Chondrocyte (in vitro differentiated cells): Measurements from ENCODE around the gene FBXO42. TPM values are rescaled to one million over a fixed set of nuclear protein-coding genes. Genes with fewer than 3 reads are reported as not detected.

ENCODE experiments used
- DNase-seq: peaks from one replicate; pipeline ENCODE4 v3.0.0; 2021; ENCODE audit warnings: mixed read lengths, low spot score
- H3K27ac Mint-ChIP-seq: one replicate; pipeline ENCODE4 v1.8.0; 2021; ENCODE audit warnings: mild to moderate bottlenecking, moderate library complexity, mixed read lengths; ENCODE audit not compliant: unreplicated experiment
- H3K27me3 Mint-ChIP-seq: 2 replicates; pipeline ENCODE4 v1.8.0; 2021; ENCODE audit warnings: low read depth, mixed read lengths
- H3K36me3 Mint-ChIP-seq: 2 replicates; pipeline ENCODE4 v1.8.0; 2021; ENCODE audit warnings: low read depth, mixed read lengths
- H3K4me1 Mint-ChIP-seq: 2 replicates; pipeline ENCODE4 v1.8.0; 2021; ENCODE audit warnings: low read depth, mild to moderate bottlenecking, mixed read lengths
- H3K4me3 Mint-ChIP-seq: one replicate; pipeline ENCODE4 v1.8.0; 2021; ENCODE audit warnings: mild to moderate bottlenecking, moderate library complexity, mixed read lengths; ENCODE audit not compliant: unreplicated experiment
- H3K9me3 Mint-ChIP-seq: 2 replicates; pipeline ENCODE4 v1.8.0; 2021; ENCODE audit warnings: low read depth, mixed read lengths
- total RNA-seq: library from RNA; stranded (reverse); gene quantifications from 3 replicates; pipeline ENCODE4 v1.2.1, GENCODE V29; 2021
- TF ChIP-seq, protein P1 (sequence below): fragments of 200-600 bp; sonication (generic); IDR thresholded peaks from 2 replicates; pipeline ENCODE4 v1.5.0; 2021; ENCODE audit warnings: antibody characterized with exemption, mild to moderate bottlenecking, moderate library complexity

Gene FBXO42
- total RNA-seq, 1 donor from 2014 or later: 20.9 TPM

DNA sequence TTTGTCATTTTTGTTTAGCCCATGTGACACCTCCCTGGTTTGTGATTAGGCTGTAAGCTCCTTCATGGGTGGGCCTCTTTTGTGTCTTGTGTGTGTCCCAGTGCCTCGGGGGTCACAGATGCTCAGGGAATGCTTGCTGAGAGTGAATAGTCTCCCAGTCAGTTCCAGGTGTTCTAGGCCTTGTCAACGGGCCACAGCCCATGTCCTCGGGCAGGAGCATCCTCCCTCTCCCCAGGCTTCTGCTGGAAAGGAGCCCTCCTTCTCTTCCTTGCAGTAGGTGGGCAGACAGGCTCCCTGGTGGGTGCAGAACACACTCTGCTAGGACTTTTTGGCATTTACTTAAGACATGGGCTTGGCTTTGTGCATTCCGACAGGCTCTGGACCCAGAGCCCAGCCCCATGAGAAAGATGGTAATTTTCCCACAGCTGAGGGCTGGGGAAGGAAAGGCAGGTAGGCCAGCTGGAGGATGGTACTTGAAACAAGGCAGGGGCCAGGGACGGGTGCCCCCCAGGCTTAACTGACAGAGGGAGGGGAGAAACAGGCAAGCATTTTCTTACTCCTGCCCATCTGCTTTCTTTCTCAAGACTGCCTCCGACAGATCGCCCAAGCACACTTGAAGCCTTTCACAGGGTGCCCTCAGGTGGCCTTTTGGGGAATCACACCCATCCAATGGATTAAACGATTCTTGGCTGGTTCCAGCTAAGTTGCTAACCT, 108.2 kb downstream of the FBXO42 start:
- TF ChIP-seq, protein P1, sequence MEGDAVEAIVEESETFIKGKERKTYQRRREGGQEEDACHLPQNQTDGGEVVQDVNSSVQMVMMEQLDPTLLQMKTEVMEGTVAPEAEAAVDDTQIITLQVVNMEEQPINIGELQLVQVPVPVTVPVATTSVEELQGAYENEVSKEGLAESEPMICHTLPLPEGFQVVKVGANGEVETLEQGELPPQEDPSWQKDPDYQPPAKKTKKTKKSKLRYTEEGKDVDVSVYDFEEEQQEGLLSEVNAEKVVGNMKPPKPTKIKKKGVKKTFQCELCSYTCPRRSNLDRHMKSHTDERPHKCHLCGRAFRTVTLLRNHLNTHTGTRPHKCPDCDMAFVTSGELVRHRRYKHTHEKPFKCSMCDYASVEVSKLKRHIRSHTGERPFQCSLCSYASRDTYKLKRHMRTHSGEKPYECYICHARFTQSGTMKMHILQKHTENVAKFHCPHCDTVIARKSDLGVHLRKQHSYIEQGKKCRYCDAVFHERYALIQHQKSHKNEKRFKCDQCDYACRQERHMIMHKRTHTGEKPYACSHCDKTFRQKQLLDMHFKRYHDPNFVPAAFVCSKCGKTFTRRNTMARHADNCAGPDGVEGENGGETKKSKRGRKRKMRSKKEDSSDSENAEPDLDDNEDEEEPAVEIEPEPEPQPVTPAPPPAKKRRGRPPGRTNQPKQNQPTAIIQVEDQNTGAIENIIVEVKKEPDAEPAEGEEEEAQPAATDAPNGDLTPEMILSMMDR: peak; percentile 87
- Mint-ChIP-seq H3K4me3 (no peak overlapping the region), H3K36me3 (peaks cover 6% of the 10 kb centered on the region), H3K9me3 (no peaks in the 10 kb centered on the region), H3K27ac (no peak overlapping the region), H3K27me3 (no peaks in the 10 kb centered on the region), H3K4me1 (peaks cover 23% of the 10 kb centered on the region)
- DNase-seq: peak; percentile 68

DNA sequence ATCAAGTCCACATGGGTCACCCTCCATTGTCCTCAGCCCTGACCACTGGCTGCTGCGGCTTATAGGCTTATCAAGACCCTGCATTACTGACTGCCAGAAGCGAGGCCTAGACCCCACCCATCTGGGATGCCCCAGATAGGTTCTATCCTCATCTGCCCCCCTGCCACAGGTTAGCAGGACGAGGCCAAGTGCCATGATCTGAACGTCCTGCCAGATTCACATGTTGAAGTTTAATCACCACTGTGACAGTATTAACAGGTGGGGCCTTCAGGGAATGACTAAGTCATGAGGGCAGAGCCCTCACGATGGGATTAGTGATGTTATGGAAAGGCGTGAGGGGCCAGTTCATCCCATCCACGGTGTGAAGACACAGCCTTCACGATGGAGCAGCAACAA, 109.1 kb downstream of the FBXO42 start:
- Mint-ChIP-seq H3K9me3 (no peaks in the 10 kb centered on the region), H3K27me3 (no peaks in the 10 kb centered on the region), H3K27ac (no peak overlapping the region), H3K36me3 (peaks cover 6% of the 10 kb centered on the region), H3K4me3 (no peak overlapping the region), H3K4me1 (peaks cover 15% of the 10 kb centered on the region)
- TF ChIP-seq, protein P1: no peak
- DNase-seq: peak; percentile 41

- TF ChIP-seq, protein P1: no peak
- no peak overlapping the region for H3K4me3 Mint-ChIP-seq
- DNase-seq: peak; percentile 66
- no peaks in the 10 kb centered on the region for H3K9me3 Mint-ChIP-seq
- H3K36me3 Mint-ChIP-seq: peaks cover 5% of the 10 kb centered on the region
- peaks cover 12% of the 10 kb centered on the region for H3K4me1 Mint-ChIP-seq
- H3K27ac Mint-ChIP-seq: no peak overlapping the region
- no peaks in the 10 kb centered on the region for H3K27me3 Mint-ChIP-seq
Observed at GRCh38 chr1:16242556-16243214, 109.6 kb downstream of the FBXO42 start.

GRCh38 chr1:16241221-16241708, 111.0 kb downstream of the FBXO42 start:
- Mint-ChIP-seq H3K4me3 (no peak overlapping the region), H3K4me1 (peaks cover 15% of the 10 kb centered on the region), H3K9me3 (no peaks in the 10 kb centered on the region), H3K36me3 (peaks cover 2% of the 10 kb centered on the region), H3K27ac (no peak overlapping the region), H3K27me3 (no peaks in the 10 kb centered on the region)
- TF ChIP-seq, protein P1: no peak
- DNase-seq: peak; percentile 50

DNA sequence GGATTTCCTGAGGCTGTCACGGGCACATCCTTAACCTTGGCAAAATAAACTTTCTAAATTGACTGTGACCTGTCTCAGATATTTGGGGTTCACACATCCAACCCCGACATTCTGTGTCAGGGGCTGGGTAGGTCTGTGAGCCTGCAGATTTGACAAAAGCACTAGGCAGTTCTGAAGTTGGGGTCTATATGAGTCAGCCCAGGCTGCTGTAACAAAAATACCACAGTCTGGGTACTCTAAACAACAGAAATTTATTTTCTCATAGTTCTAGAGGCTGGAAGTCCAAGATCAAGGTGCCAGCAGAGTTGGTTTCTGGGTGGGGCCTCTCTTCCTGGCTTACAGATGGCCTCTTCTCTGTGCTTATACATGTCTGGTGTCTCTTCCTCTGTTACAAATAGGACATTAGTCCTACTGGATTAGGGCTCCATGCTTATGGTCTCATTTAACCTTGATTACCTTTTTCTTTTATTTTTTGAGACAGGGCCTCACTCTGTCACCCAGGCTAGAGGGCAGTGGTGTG, 112.2 kb downstream of the FBXO42 start:
- H3K36me3 Mint-ChIP-seq: no peaks in the 10 kb centered on the region
- H3K4me3 Mint-ChIP-seq: no peak overlapping the region
- no peak for DNase-seq
- H3K4me1 Mint-ChIP-seq: peaks cover 19% of the 10 kb centered on the region
- no peaks in the 10 kb centered on the region for H3K27me3 Mint-ChIP-seq
- H3K27ac Mint-ChIP-seq: no peak overlapping the region
- no peaks in the 10 kb centered on the region for H3K9me3 Mint-ChIP-seq
- TF ChIP-seq, protein P1: no peak
